OCI-LY7 (cell line): ENCODE results near the gene DNASE2B. TPM values are rescaled to one million over a fixed set of nuclear protein-coding genes. Genes with fewer than 3 reads are reported as not detected.
A peak's percentile ranks its signal among the peaks of the same experiment; 100 is the strongest.

Source experiments
- BruUV-seq: library from RNA; stranded (reverse); fragments of 400-500 nt; replicated peaks from 2 replicates; lab custom pipeline; 2021; lab: Mats Ljungman, UMichigan
- CTCF ChIA-PET: fragments of 300-600 bp; sonication (Branson Sonifier 250); formaldehyde crosslinking; loops from one replicate; lab custom pipeline; 2022; ENCODE audit warnings: antibody characterized with exemption; ENCODE audit not compliant: unreplicated experiment; lab: Charles Lee
- POLR2A ChIA-PET: fragments of 300-600 bp; sonication (Branson Sonifier 250); formaldehyde crosslinking; loops from one replicate; lab custom pipeline; 2022; ENCODE audit warnings: antibody characterized with exemption; lab: Charles Lee
- DNase-seq: peaks from one replicate; pipeline ENCODE4 v3.0.0-alpha.2; 2015; ENCODE audit warnings: low spot score
- H2AFZ ChIP-seq: fragments of 200-600 bp; sonication (generic), shearing (Covaris generic); 2 replicates; pipeline ENCODE4 v1.6.1; 2014; ENCODE audit warnings: mild to moderate bottlenecking, antibody characterized with exemption, low read length, moderate library complexity
- H3K27ac ChIP-seq: fragments of 200-600 bp; sonication (generic); 2 replicates; pipeline ENCODE4 v1.5.1; 2014; ENCODE audit warnings: mixed run types, low read depth, mild to moderate bottlenecking, moderate library complexity, low read length, inconsistent platforms; ENCODE audit not compliant: poor library complexity, severe bottlenecking
- H3K36me3 ChIP-seq: fragments of 200-600 bp; sonication (generic); 2 replicates; pipeline ENCODE4 v1.6.1; 2014; ENCODE audit warnings: mild to moderate bottlenecking, antibody characterized with exemption, low read length, moderate library complexity, mixed read lengths; ENCODE audit not compliant: insufficient read depth
- H3K4me1 ChIP-seq: fragments of 200-600 bp; sonication (generic); 2 replicates; pipeline ENCODE4 v1.5.1; 2014; ENCODE audit warnings: mild to moderate bottlenecking, low read length; ENCODE audit not compliant: insufficient read depth, poor library complexity, severe bottlenecking
- H3K4me2 ChIP-seq: fragments of 200-600 bp; sonication (generic); 2 replicates; pipeline ENCODE4 v1.6.1; 2014; ENCODE audit warnings: mild to moderate bottlenecking, low read length
- H3K4me3 ChIP-seq: fragments of 200-600 bp; sonication (generic); 2 replicates; pipeline ENCODE4 v1.5.1; 2014; ENCODE audit warnings: mild to moderate bottlenecking, low read depth, low read length; ENCODE audit not compliant: poor library complexity, severe bottlenecking
- H3K79me2 ChIP-seq: fragments of 200-600 bp; sonication (generic); 2 replicates; pipeline ENCODE4 v1.6.1; 2016; ENCODE audit warnings: low read depth, mild to moderate bottlenecking, low read length, moderate library complexity, mixed read lengths; ENCODE audit not compliant: insufficient read depth
- H3K9me2 ChIP-seq: fragments of 200-600 bp; sonication (generic); 2 replicates; pipeline ENCODE4 v1.6.1; 2016; ENCODE audit warnings: mild to moderate bottlenecking, low read length, mixed read lengths; ENCODE audit not compliant: insufficient read depth
- H3K9me3 ChIP-seq: fragments of 200-600 bp; sonication (generic); 2 replicates; pipeline ENCODE4 v1.6.1; 2014; ENCODE audit warnings: mild to moderate bottlenecking, mixed run types, low read length, mixed read lengths
- H4K20me1 ChIP-seq: fragments of 200-600 bp; sonication (generic); 2 replicates; pipeline ENCODE4 v1.6.1; 2014; ENCODE audit warnings: mild to moderate bottlenecking, antibody characterized with exemption, low read length, moderate library complexity, mixed read lengths; ENCODE audit not compliant: insufficient read depth
- EZH2phosphoT487 ChIP-seq: fragments of 200-600 bp; sonication (generic); IDR thresholded peaks from 2 replicates; pipeline ENCODE4 v1.6.1; 2018; ENCODE audit warnings: low read depth, borderline replicate concordance, mild to moderate bottlenecking, mixed run types, antibody characterized with exemption, low read length, moderate library complexity, mixed read lengths
- intact Hi-C: fragments of 100-400 bp; cut with micrococcal nuclease; formaldehyde crosslinking; loops from one replicate; pipeline ENCODE4 v1.10.0; 2022; ENCODE audit not compliant: unreplicated experiment
- total RNA-seq, 2 experiments: library from RNA; depleted of rRNA in 1 of 2; stranded (reverse); fragments of >200 nt in 1 of 2; shearing (Covaris generic) in 1 of 2; gene quantifications; 2 replicates each; pipeline ENCODE4 v1.2.3, GENCODE V29; 2014 to 2022
- TF ChIP-seq, protein P1 (sequence below): fragments of 200-600 bp; sonication (generic); conservative IDR thresholded peaks from 2 replicates; pipeline ENCODE4 v1.5.1; 2014; ENCODE audit warnings: mild to moderate bottlenecking, antibody characterized with exemption, low read length, moderate library complexity, mixed read lengths

DNASE2B gene
- total RNA-seq, 2 experiments from 2014 or later, result 0.22 TPM; not detected in 1

DNA sequence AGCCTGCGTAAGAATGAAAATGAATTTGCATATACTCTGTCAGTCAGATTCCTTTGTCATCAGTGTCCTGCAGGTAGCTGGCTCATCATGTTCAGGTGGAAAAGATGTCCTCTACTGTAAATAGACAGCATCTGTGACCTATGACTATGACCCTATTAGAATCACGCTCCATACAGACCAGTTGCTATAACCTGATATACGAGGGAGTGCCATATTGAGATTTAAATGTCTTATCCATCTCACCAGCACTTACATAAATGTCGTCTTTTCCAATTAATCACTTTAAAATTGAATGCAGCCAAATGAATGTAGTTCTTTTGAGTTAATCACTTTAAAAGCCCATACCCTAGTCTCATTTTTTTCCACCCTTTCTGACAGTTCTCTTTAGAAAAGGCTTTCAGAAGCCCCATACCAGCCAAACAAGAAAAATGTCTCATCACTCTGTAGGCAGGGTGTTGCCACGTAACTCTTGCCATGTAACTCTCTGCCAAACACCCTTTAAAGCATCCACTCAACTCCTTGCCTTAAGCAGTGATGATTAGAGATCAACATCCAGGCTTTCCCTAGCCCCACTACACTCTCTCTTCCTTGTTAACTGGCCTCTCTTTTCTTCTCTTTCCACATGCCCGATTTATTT, 26.3 kb downstream of the DNASE2B start:
- intact Hi-C loops, result loop anchor here (10.0 kb wide), 1 partner anchor 170 kb away; no protein-coding TSS in a partner anchor
- BruUV-seq, result no TSS peak
- no peak for DNase-seq
- POLR2A ChIA-PET, result interaction anchor here (0.7 to 1.8 kb wide), 2 partner anchors 12 to 102 kb away, joined by 3 to 4 read pairs; no protein-coding TSS in a partner anchor
- Histone ChIP-seq H3K4me1 (no peaks in the 10 kb centered on the region), H3K9me2 (no peaks in the 10 kb centered on the region), H3K27ac (no peak overlapping the region), H3K36me3 (no peaks in the 10 kb centered on the region), H3K9me3 (no peaks in the 10 kb centered on the region), H3K4me3 (no peak overlapping the region), H3K79me2 (no peaks in the 10 kb centered on the region), H4K20me1 (no peaks in the 10 kb centered on the region), H3K4me2 (no peak overlapping the region), H2AFZ (peak overlapping the region; percentile 49; the same call in 1 of the 2 replicates)
- TF ChIP-seq, protein P1, sequence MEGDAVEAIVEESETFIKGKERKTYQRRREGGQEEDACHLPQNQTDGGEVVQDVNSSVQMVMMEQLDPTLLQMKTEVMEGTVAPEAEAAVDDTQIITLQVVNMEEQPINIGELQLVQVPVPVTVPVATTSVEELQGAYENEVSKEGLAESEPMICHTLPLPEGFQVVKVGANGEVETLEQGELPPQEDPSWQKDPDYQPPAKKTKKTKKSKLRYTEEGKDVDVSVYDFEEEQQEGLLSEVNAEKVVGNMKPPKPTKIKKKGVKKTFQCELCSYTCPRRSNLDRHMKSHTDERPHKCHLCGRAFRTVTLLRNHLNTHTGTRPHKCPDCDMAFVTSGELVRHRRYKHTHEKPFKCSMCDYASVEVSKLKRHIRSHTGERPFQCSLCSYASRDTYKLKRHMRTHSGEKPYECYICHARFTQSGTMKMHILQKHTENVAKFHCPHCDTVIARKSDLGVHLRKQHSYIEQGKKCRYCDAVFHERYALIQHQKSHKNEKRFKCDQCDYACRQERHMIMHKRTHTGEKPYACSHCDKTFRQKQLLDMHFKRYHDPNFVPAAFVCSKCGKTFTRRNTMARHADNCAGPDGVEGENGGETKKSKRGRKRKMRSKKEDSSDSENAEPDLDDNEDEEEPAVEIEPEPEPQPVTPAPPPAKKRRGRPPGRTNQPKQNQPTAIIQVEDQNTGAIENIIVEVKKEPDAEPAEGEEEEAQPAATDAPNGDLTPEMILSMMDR, result no peak
- TF ChIP-seq EZH2phosphoT487, result no peak
- CTCF ChIA-PET, result no interaction called here

DNA sequence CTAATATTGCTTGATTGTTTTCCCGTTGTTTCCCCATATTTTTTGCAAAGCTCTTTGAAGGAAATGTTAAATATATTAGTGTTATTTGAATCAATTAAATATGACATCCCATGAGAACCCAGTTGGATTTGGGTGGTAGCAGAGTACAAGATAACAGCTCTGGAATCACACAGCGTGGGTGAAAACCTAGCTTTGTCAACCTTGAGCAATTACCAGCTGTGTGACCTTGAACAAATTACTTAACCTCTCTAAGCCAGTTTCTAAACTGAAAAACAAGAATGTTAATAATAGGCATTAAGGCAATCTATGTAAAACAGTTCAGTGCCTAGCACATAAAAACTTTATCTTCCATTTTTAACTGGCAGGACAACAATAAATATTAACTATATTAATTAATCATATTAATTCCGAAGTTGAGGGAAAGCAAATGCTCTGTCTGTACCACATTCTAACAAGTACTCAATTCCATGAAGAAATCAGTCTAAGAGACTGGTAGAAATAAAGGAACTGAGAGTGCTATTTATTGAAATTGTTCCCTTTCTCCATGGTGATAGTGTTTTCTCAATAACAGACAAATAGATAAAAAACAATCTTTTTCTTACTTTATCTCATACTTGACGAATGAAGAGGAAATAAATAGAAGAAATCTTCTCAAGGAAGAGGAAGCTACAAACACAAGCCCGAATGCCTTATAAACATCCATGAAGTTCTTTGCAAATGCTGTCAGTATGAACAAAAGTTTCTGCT, 27.0 kb downstream of the DNASE2B start:
- ChIA-PET CTCF (no interaction called here), POLR2A (interaction anchor here (0.7 to 1.8 kb wide), 2 partner anchors 11 to 101 kb away, joined by 3 to 4 read pairs; no protein-coding TSS in a partner anchor)
- Histone ChIP-seq H3K9me2 (no peaks in the 10 kb centered on the region), H3K36me3 (no peaks in the 10 kb centered on the region), H3K79me2 (no peaks in the 10 kb centered on the region), H3K4me2 (no peak overlapping the region), H4K20me1 (no peaks in the 10 kb centered on the region), H3K4me3 (no peak overlapping the region), H3K4me1 (no peaks in the 10 kb centered on the region), H2AFZ (peak overlapping the region; percentile 49; the same call in 1 of the 2 replicates), H3K9me3 (peaks cover 4% of the 10 kb centered on the region; the same call in 1 of the 2 replicates), H3K27ac (no peak overlapping the region)
- no peak for DNase-seq
- no TSS peak for BruUV-seq
- TF ChIP-seq EZH2phosphoT487, result no peak
- TF ChIP-seq, protein P1, result no peak
- intact Hi-C loops, result loop anchor here (10.0 kb wide), 1 partner anchor 171 kb away; no protein-coding TSS in a partner anchor
